ENCODE data around the gene REPS1.

GRCh38 chr6:138953451-138953850, 34.6 kb downstream of the REPS1 start:
- TF ChIP-seq ZNF174 (tag by site-specific recombination; IDR thresholded peaks at IDR 0.05), result no peak
- no peak for TF ChIP-seq ZNF677 (tag by site-specific recombination; IDR thresholded peaks at IDR 0.05)
- no peak for TF ChIP-seq GLI4 (tag by site-specific recombination; IDR thresholded peaks at IDR 0.05)
- TF ChIP-seq, protein P1, sequence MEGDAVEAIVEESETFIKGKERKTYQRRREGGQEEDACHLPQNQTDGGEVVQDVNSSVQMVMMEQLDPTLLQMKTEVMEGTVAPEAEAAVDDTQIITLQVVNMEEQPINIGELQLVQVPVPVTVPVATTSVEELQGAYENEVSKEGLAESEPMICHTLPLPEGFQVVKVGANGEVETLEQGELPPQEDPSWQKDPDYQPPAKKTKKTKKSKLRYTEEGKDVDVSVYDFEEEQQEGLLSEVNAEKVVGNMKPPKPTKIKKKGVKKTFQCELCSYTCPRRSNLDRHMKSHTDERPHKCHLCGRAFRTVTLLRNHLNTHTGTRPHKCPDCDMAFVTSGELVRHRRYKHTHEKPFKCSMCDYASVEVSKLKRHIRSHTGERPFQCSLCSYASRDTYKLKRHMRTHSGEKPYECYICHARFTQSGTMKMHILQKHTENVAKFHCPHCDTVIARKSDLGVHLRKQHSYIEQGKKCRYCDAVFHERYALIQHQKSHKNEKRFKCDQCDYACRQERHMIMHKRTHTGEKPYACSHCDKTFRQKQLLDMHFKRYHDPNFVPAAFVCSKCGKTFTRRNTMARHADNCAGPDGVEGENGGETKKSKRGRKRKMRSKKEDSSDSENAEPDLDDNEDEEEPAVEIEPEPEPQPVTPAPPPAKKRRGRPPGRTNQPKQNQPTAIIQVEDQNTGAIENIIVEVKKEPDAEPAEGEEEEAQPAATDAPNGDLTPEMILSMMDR (tag by site-specific recombination; IDR thresholded peaks at IDR 0.05), result no peak
- TF ChIP-seq PATZ1 (tag by site-specific recombination; IDR thresholded peaks at IDR 0.05), result no peak
- no peak for TF ChIP-seq ZBTB7A (tag by site-specific recombination; IDR thresholded peaks at IDR 0.05; ENCODE audit: low read depth)
- TF ChIP-seq HIC1 (tag by site-specific recombination; IDR thresholded peaks at IDR 0.05), result no peak
- TF ChIP-seq REST (tag by site-specific recombination; IDR thresholded peaks at IDR 0.05), result no peak

Data from HEK293 (cell line).